ENCODE measurements around the gene YJU2.

YJU2 gene

DNA sequence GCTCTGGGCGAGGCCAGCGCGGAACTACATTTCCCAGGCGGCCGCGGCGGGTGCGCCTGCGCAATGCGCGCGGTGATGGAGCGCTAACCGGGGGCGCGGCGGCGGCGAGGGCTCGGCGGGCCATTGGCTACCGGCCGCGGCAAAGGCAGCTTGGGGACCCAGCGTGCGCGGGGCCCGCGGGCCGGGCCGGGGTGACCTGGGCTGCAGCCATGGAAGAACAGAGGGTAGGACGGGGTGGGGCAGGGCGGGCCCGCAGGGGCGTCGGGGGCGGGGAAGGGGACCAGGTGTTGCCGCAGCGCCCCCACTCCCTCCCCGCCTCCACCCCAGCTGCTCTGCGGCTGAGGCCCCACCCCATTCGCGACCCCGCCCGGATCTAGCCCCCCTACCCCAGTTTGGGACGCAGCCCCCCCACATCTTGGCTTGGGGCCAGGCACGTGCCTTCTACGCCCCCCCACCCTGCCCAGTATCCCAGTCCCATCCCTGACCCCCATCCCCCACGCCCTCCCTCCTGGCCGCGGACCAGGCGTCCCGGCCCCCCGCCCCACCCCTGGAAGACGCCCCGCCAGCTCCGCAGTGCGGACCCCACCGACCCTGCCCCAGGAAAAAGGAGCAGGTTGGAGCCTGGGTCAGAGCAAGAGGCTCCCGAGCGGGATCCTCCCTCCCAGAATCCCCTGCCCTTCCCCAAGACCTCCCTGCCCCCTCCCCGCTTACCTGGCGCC lies 57.8 kb downstream of the YJU2 start, which contains the start of gene FSD1:
TSS of gene FSD1 (plus strand) at position 61 of the 719 bp plus-strand sequence. CDS start at position 210, 149 bp downstream.
- no peaks in the 10 kb centered on the region for H3K79me2 ChIP-seq (ENCODE audit: insufficient read depth, low read length)
- H4K20me1 ChIP-seq (ENCODE audit: insufficient read depth, low read length, poor library complexity, severe bottlenecking) = no peaks in the 10 kb centered on the region
- peaks cover 4% of the 10 kb centered on the region for H3K4me1 ChIP-seq (ENCODE audit: insufficient read depth, low read length, poor library complexity, severe bottlenecking)
- no peaks in the 10 kb centered on the region for H3K36me3 ChIP-seq (ENCODE audit: insufficient read depth, low read length)
- H3K4me2 ChIP-seq (ENCODE audit: low read depth, low read length, poor library complexity, severe bottlenecking) = peak within 1 kb of the TSS; percentile 18
- H3K27me3 ChIP-seq (ENCODE audit: insufficient read depth, low read length, poor library complexity, severe bottlenecking) = no peaks in the 10 kb centered on the region
- H2AFZ ChIP-seq (ENCODE audit: low read length) = peak within 1 kb of the TSS; percentile 24
- H3F3A ChIP-seq (ENCODE audit: low read depth) = no peaks in the 10 kb centered on the region
- H3K4me3 ChIP-seq (ENCODE audit: low read length, poor library complexity, severe bottlenecking) = peak within 1 kb of the TSS; percentile 68
- TF ChIP-seq CTCF (conservative IDR thresholded peaks at IDR 0.05; ENCODE audit: low read length) (no peak), EZH2phosphoT487 (IDR thresholded peaks at IDR 0.05; ENCODE audit: borderline replicate concordance) (no peak)
- H3K9me3 ChIP-seq (ENCODE audit: insufficient read depth, low read depth, low read length) = no peaks in the 10 kb centered on the region
- no peak within 1 kb of the TSS for H3K9ac ChIP-seq (ENCODE audit: low read depth, low read length, poor library complexity, severe bottlenecking)
- no peaks in the 10 kb centered on the region for H3K9me2 ChIP-seq (replicated peaks; ENCODE audit: low read depth, low read length)

DNA sequence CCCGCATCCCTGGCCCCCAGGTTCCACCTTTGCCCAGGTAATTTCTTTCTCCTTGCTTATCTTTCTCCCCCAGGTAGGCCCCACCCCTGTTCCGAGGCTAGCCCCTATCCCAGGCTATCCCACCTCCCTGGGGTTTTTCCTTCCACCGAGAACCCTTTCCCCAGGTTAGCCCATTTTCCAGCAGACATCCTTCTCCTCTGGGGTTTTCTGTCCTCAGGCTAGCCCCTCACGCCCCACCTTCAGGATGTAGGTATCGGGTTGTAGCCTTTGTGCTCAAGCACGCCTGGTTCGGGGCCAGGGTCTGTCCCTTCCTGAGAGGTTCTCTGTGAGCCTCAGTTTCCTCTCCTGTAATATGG lies 58.4 kb downstream of the YJU2 start:
- no peak overlapping the region for H3K4me2 ChIP-seq (ENCODE audit: low read depth, low read length, poor library complexity, severe bottlenecking)
- H4K20me1 ChIP-seq (ENCODE audit: insufficient read depth, low read length, poor library complexity, severe bottlenecking) = no peaks in the 10 kb centered on the region
- no peak overlapping the region for H3K9ac ChIP-seq (ENCODE audit: low read depth, low read length, poor library complexity, severe bottlenecking)
- H2AFZ ChIP-seq (ENCODE audit: low read length) = no peak overlapping the region
- H3K4me3 ChIP-seq (ENCODE audit: low read length, poor library complexity, severe bottlenecking) = no peak overlapping the region
- H3F3A ChIP-seq (ENCODE audit: low read depth) = no peaks in the 10 kb centered on the region
- H3K36me3 ChIP-seq (ENCODE audit: insufficient read depth, low read length) = no peaks in the 10 kb centered on the region
- no peaks in the 10 kb centered on the region for H3K79me2 ChIP-seq (ENCODE audit: insufficient read depth, low read length)
- H3K9me2 ChIP-seq (replicated peaks; ENCODE audit: low read depth, low read length) = no peaks in the 10 kb centered on the region
- H3K4me1 ChIP-seq (ENCODE audit: insufficient read depth, low read length, poor library complexity, severe bottlenecking) = peaks cover 4% of the 10 kb centered on the region
- no peak for TF ChIP-seq CTCF (conservative IDR thresholded peaks at IDR 0.05; ENCODE audit: low read length)
- no peak for TF ChIP-seq EZH2phosphoT487 (IDR thresholded peaks at IDR 0.05; ENCODE audit: borderline replicate concordance)
- H3K9me3 ChIP-seq (ENCODE audit: insufficient read depth, low read depth, low read length) = no peaks in the 10 kb centered on the region
- H3K27me3 ChIP-seq (ENCODE audit: insufficient read depth, low read length, poor library complexity, severe bottlenecking) = no peaks in the 10 kb centered on the region

- H3K4me2 ChIP-seq (ENCODE audit: low read depth, low read length, poor library complexity, severe bottlenecking) = no peak overlapping the region
- H3K4me3 ChIP-seq (ENCODE audit: low read length, poor library complexity, severe bottlenecking) = no peak overlapping the region
- no peak overlapping the region for H3K9ac ChIP-seq (ENCODE audit: low read depth, low read length, poor library complexity, severe bottlenecking)
- no peaks in the 10 kb centered on the region for H3F3A ChIP-seq (ENCODE audit: low read depth)
- H3K79me2 ChIP-seq (ENCODE audit: insufficient read depth, low read length) = no peaks in the 10 kb centered on the region
- H2AFZ ChIP-seq (ENCODE audit: low read length) = no peak overlapping the region
- H4K20me1 ChIP-seq (ENCODE audit: insufficient read depth, low read length, poor library complexity, severe bottlenecking) = no peaks in the 10 kb centered on the region
- peaks cover 4% of the 10 kb centered on the region for H3K4me1 ChIP-seq (ENCODE audit: insufficient read depth, low read length, poor library complexity, severe bottlenecking)
- no peaks in the 10 kb centered on the region for H3K9me3 ChIP-seq (ENCODE audit: insufficient read depth, low read depth, low read length)
- H3K27me3 ChIP-seq (ENCODE audit: insufficient read depth, low read length, poor library complexity, severe bottlenecking) = no peaks in the 10 kb centered on the region
- TF ChIP-seq CTCF (conservative IDR thresholded peaks at IDR 0.05; ENCODE audit: low read length) (no peak), EZH2phosphoT487 (IDR thresholded peaks at IDR 0.05; ENCODE audit: borderline replicate concordance) (no peak)
- H3K9me2 ChIP-seq (replicated peaks; ENCODE audit: low read depth, low read length) = no peaks in the 10 kb centered on the region
- H3K36me3 ChIP-seq (ENCODE audit: insufficient read depth, low read length) = no peaks in the 10 kb centered on the region
Measured at GRCh38 chr19:4305659-4306058, 58.8 kb downstream of the YJU2 start.
